Loucy (cell line): ENCODE measurements around the gene PRC1.

Source experiments
- H2AFZ ChIP-seq: fragments of 200-600 bp; sonication (generic); 2 replicates; pipeline ENCODE4 v1.6.0; 2016; ENCODE audit warnings: antibody characterized with exemption, mild to moderate bottlenecking, low read length, moderate library complexity
- H3F3A ChIP-seq: fragments of 200-600 bp; 2 replicates; pipeline ENCODE4 v1.6.0; 2016; ENCODE audit warnings: antibody characterized with exemption, low read depth, mild to moderate bottlenecking
- H3K27me3 ChIP-seq: fragments of 200-600 bp; sonication (generic); 2 replicates; pipeline ENCODE4 v1.6.1; 2014; ENCODE audit warnings: low read length, mild to moderate bottlenecking; ENCODE audit not compliant: insufficient read depth, poor library complexity, severe bottlenecking
- H3K36me3 ChIP-seq: fragments of 200-600 bp; sonication (generic); 2 replicates; pipeline ENCODE4 v1.6.1; 2016; ENCODE audit warnings: low read length; ENCODE audit not compliant: insufficient read depth
- H3K4me1 ChIP-seq: fragments of 200-600 bp; sonication (generic); 2 replicates; pipeline ENCODE4 v1.5.1; 2014; ENCODE audit warnings: low read length, mild to moderate bottlenecking; ENCODE audit not compliant: insufficient read depth, poor library complexity, severe bottlenecking
- H3K4me2 ChIP-seq: fragments of 200-600 bp; sonication (generic); 2 replicates; pipeline ENCODE4 v1.6.0; 2014; ENCODE audit warnings: antibody characterized with exemption, low read length, low read depth, mild to moderate bottlenecking; ENCODE audit not compliant: poor library complexity, severe bottlenecking
- H3K4me3 ChIP-seq: fragments of 200-600 bp; sonication (generic); 2 replicates; pipeline ENCODE4 v1.5.1; 2014; ENCODE audit warnings: low read length, mild to moderate bottlenecking, mixed read lengths; ENCODE audit not compliant: poor library complexity, severe bottlenecking
- H3K79me2 ChIP-seq: fragments of 200-600 bp; sonication (generic); 2 replicates; pipeline ENCODE4 v1.6.1; 2014; ENCODE audit warnings: low read length; ENCODE audit not compliant: insufficient read depth
- H3K9ac ChIP-seq: fragments of 200-600 bp; sonication (generic); 2 replicates; pipeline ENCODE4 v1.6.0; 2014; ENCODE audit warnings: mild to moderate bottlenecking, low read depth, low read length, moderate library complexity; ENCODE audit not compliant: poor library complexity, severe bottlenecking
- H3K9me2 ChIP-seq: fragments of 200-600 bp; sonication (generic); replicated peaks from 2 replicates; pipeline ENCODE4 v1.6.1; 2016; ENCODE audit warnings: low read depth, low read length, mixed read lengths
- H3K9me3 ChIP-seq: fragments of 200-600 bp; sonication (generic); 2 replicates; pipeline ENCODE4 v1.6.1; 2014; ENCODE audit warnings: mild to moderate bottlenecking, antibody characterized with exemption, low read length, low read depth; ENCODE audit not compliant: insufficient read depth
- H4K20me1 ChIP-seq: fragments of 200-600 bp; sonication (generic); 2 replicates; pipeline ENCODE4 v1.6.0; 2014; ENCODE audit warnings: antibody characterized with exemption, low read length, mild to moderate bottlenecking; ENCODE audit not compliant: insufficient read depth, poor library complexity, severe bottlenecking
- EZH2phosphoT487 ChIP-seq: fragments of 200-600 bp; IDR thresholded peaks from 2 replicates; pipeline ENCODE4 v1.6.1; 2018; ENCODE audit warnings: antibody characterized with exemption, mild to moderate bottlenecking, moderate library complexity, borderline replicate concordance
- TF ChIP-seq, protein P1 (sequence below): fragments of 200-600 bp; sonication (generic); conservative IDR thresholded peaks from 2 replicates; pipeline ENCODE4 v1.5.1; 2014; ENCODE audit warnings: mild to moderate bottlenecking, antibody characterized with exemption, low read length

The PRC1 gene

DNA sequence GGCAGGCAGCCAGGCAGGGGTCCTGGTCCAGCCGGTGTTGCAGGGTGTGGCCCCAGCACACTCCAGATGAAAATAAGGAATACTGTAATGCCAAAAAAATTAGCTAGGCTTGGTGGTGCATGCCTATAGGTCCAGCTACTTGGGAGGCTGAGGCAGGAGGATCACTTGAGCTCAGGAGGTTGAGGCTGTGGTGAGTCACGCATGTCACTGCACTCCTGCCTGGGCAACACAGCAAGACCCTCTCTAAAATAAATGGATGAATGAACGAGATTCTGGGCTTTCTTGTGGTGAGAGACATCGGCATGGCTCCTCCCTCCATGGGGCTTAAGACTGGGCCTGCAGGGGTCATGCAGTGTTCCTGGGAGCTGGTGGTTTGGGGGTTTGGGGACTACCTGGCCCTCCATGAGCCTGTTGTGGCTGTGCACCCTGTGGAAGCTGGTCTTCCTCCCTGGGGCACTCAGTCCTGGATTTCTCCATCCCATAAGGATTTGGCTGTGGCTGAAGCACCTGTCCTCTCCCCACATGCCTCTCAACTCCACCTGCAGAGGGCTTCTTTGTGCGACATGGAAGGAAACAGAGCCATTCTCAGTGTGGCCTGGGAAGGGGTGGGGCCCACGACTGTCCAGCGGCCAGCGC lies 47.3 kb downstream of the PRC1 start:
- no peaks in the 10 kb centered on the region for H4K20me1 ChIP-seq
- H2AFZ ChIP-seq, result no peak overlapping the region
- no peaks in the 10 kb centered on the region for H3F3A ChIP-seq
- H3K9ac ChIP-seq, result no peak overlapping the region
- H3K4me1 ChIP-seq, result peaks cover 7% of the 10 kb centered on the region
- H3K4me3 ChIP-seq, result no peak overlapping the region
- H3K36me3 ChIP-seq, result peaks cover 64% of the 10 kb centered on the region; the same call in 1 of the 2 replicates
- TF ChIP-seq EZH2phosphoT487, result no peak
- TF ChIP-seq, protein P1, sequence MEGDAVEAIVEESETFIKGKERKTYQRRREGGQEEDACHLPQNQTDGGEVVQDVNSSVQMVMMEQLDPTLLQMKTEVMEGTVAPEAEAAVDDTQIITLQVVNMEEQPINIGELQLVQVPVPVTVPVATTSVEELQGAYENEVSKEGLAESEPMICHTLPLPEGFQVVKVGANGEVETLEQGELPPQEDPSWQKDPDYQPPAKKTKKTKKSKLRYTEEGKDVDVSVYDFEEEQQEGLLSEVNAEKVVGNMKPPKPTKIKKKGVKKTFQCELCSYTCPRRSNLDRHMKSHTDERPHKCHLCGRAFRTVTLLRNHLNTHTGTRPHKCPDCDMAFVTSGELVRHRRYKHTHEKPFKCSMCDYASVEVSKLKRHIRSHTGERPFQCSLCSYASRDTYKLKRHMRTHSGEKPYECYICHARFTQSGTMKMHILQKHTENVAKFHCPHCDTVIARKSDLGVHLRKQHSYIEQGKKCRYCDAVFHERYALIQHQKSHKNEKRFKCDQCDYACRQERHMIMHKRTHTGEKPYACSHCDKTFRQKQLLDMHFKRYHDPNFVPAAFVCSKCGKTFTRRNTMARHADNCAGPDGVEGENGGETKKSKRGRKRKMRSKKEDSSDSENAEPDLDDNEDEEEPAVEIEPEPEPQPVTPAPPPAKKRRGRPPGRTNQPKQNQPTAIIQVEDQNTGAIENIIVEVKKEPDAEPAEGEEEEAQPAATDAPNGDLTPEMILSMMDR, result no peak
- no peaks in the 10 kb centered on the region for H3K9me3 ChIP-seq
- H3K27me3 ChIP-seq, result no peaks in the 10 kb centered on the region
- H3K9me2 ChIP-seq, result no peaks in the 10 kb centered on the region
- H3K4me2 ChIP-seq, result no peak overlapping the region
- H3K79me2 ChIP-seq, result no peaks in the 10 kb centered on the region

DNA sequence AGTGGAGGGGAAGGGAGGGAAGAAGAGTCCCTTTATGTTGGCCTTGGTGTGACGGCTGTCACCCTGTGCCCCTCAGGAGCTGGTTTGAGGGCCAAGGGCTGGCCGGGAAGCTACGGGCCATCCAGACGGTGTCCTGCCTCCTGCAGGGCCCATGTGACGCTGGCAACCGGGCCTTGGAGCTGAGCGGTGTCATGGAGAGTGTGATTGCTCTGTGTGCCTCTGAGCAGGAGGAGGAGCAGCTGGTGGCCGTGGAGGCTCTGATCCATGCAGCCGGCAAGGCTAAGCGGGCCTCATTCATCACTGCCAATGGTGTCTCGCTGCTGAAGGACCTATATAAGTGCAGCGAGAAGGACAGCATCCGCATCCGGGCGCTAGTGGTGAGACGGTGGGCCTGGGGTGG lies 47.8 kb downstream of the PRC1 start:
- TF ChIP-seq, protein P1, result no peak
- TF ChIP-seq EZH2phosphoT487, result no peak
- Histone ChIP-seq H3K4me3 (no peak overlapping the region), H3K36me3 (peaks cover 61% of the 10 kb centered on the region; the same call in 1 of the 2 replicates), H3K9me3 (no peaks in the 10 kb centered on the region), H3K4me2 (no peak overlapping the region), H3K4me1 (peaks cover 7% of the 10 kb centered on the region), H3F3A (no peaks in the 10 kb centered on the region), H3K9me2 (no peaks in the 10 kb centered on the region), H2AFZ (no peak overlapping the region), H3K9ac (no peak overlapping the region), H3K27me3 (no peaks in the 10 kb centered on the region), H3K79me2 (no peaks in the 10 kb centered on the region), H4K20me1 (no peaks in the 10 kb centered on the region)

- TF ChIP-seq EZH2phosphoT487, result no peak
- TF ChIP-seq, protein P1, result no peak
- Histone ChIP-seq H3K9ac (no peak overlapping the region), H3K27me3 (no peaks in the 10 kb centered on the region), H3K9me3 (no peaks in the 10 kb centered on the region), H3K79me2 (no peaks in the 10 kb centered on the region; the same call in 1 of the 2 replicates), H3K4me2 (no peak overlapping the region), H4K20me1 (no peaks in the 10 kb centered on the region), H3K4me3 (no peak overlapping the region), H3K9me2 (no peaks in the 10 kb centered on the region), H3K36me3 (peaks cover 59% of the 10 kb centered on the region; the same call in 1 of the 2 replicates), H2AFZ (no peak overlapping the region), H3K4me1 (peaks cover 7% of the 10 kb centered on the region), H3F3A (no peaks in the 10 kb centered on the region)
These were observed 49.2 kb downstream of the PRC1 start for GRCh38 chr15:90945091-90945490.
